Fibroblast of the aortic adventitia (primary cell): ENCODE measurements around the gene CD300C. TPM values are rescaled to one million over a fixed set of nuclear protein-coding genes. Genes with fewer than 3 reads are reported as not detected.

Source experiments
- DNase-seq: peaks from one replicate; pipeline ENCODE4 v3.0.0-alpha.2; 2010; ENCODE audit warnings: low read depth
- H3K4me3 ChIP-seq: 2 replicates; pipeline ENCODE4 v1.5.1; 2011; ENCODE audit warnings: low read depth, mild to moderate bottlenecking, control low read depth, low read length, moderate library complexity
- total RNA-seq: library from RNA; depleted of rRNA; stranded (reverse); fragments of >200 nt; gene quantifications from 2 replicates; pipeline ENCODE4 v1.2.3, GENCODE V29; 2012; ENCODE audit warnings: low replicate concordance
- TF ChIP-seq, protein P1 (sequence below): IDR thresholded peaks from 2 replicates; pipeline ENCODE4 v1.5.1; 2011; ENCODE audit warnings: mild to moderate bottlenecking, low read length, control low read depth, inconsistent platforms; ENCODE audit not compliant: insufficient read depth

CD300C gene
- total RNA-seq, 1 donor: not detected

DNA sequence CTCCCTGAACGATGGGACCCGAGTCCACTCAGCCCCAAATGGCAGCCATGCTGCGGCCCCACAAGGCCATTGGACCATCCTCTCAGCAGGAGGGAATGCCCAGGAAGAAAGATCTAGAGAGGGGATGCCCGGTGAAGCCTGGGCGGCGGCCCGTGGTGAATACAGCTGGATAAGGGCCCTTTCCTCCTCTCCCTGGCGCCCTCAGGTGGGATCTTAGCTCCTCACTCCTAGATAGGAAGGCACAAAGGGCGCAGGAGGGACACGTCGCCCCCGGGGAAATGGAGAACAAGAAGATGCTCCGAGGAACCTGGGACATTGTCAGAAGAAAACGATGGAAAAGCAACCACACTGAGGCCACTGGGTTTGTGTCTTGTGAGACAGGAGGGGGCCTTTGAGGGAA is 2.5 kb downstream of the CD300C start:
- no peak overlapping the region for H3K4me3 ChIP-seq
- TF ChIP-seq, protein P1, sequence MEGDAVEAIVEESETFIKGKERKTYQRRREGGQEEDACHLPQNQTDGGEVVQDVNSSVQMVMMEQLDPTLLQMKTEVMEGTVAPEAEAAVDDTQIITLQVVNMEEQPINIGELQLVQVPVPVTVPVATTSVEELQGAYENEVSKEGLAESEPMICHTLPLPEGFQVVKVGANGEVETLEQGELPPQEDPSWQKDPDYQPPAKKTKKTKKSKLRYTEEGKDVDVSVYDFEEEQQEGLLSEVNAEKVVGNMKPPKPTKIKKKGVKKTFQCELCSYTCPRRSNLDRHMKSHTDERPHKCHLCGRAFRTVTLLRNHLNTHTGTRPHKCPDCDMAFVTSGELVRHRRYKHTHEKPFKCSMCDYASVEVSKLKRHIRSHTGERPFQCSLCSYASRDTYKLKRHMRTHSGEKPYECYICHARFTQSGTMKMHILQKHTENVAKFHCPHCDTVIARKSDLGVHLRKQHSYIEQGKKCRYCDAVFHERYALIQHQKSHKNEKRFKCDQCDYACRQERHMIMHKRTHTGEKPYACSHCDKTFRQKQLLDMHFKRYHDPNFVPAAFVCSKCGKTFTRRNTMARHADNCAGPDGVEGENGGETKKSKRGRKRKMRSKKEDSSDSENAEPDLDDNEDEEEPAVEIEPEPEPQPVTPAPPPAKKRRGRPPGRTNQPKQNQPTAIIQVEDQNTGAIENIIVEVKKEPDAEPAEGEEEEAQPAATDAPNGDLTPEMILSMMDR: no peak
- no peak for DNase-seq

DNA sequence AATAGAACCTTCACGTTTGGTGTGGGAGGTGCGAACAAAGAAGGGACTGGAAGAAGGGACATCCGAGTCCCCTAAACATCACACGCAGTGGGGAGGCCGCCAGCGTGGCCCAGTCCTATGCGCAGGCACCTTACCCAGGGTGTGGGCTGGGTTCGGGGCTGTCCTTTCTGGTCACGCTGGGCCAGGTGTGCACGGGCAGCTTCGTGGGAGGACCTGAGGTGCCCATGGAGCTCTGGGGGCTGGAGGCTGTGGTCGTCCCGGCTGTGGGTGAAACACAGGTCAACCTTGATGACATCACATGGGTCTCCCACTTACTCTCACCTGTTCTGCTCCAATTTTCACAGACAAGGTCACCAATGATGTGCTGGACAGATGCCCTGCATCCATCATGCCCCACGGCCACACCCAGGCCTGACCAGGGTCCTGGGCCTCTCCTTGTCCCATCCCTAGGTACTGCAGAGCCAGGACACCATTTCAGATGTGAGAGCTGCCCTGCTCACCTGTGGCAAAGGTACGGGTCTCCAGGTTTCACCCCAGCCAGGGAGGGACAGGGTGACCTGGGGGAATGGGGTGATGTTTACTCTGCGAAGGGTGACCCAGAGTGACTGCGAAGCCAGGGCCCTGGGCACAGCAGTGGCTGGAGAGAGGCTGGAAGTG is 3.1 kb downstream of the CD300C start:
- DNase-seq: no peak
- TF ChIP-seq, protein P1: no peak

DNA sequence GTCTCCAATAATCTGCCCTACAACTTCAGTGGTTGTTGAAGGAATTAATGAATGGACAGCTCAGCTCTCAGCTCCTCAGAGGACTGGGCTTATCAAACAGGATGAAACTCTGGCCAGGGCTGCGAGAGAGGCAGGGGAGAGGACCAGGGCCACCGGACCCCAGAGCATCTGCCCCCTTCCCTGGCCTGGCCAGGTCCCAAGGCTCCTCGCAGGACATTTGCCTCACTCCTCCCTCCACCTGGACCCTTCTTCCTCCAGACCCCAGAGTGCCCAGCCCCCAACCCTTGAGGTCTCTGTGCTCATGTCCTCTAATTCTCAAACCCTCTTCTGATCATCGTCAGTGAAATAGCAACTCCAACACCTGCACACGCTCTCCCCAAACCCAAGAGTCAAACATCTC is 3.7 kb downstream of the CD300C start:
- TF ChIP-seq, protein P1: no peak
- no peak overlapping the region for H3K4me3 ChIP-seq
- no peak for DNase-seq

More for the DNA sequence above, 3.1 kb downstream of the CD300C start:
- no peak overlapping the region for H3K4me3 ChIP-seq

DNA sequence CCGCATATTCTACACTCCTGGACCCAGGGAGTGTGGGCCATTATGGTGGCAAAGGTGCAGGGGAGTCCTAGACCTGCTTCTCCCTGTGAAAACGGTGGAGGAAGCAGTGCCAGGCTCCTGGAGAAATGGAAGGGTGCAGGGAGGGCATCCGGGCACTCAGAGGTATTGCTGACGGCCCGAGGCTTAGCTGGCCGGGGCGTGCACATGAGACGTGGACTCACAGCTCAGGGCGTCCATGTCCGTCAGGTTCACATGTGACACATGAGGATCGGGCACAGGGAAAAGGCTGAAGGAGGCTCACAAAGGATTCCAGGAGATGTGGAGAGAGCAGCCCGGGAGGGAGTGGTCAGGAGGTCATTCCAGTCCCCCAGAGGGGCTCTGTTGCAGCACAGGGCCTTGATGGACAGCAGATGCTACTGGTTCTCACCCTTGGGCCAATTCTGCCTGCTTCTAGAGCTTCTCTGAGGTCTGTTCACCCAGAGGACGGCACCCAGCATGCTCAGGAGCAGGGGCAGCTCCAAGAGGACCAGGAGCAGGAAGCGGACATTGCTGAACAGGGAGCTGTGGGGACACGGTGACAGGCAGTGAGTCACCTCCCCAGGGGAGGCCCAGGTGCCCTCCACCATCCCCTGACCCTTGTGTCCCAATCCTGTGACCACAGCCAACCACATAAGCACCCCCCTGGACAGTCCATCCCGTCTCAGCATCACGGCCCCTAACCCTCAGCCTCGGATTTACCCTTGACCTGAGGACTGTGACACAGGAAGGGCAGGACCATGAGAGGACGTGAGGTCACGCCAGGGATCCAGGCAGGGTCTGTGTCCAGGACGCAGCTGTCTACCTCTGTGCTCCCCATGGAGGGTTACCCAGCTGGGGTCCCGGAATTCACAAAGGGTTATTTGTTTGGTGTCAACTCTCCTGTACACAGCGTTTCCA is 4.5 kb downstream of the CD300C start:
- H3K4me3 ChIP-seq: no peak overlapping the region
- TF ChIP-seq, protein P1: no peak
- no peak for DNase-seq

DNA sequence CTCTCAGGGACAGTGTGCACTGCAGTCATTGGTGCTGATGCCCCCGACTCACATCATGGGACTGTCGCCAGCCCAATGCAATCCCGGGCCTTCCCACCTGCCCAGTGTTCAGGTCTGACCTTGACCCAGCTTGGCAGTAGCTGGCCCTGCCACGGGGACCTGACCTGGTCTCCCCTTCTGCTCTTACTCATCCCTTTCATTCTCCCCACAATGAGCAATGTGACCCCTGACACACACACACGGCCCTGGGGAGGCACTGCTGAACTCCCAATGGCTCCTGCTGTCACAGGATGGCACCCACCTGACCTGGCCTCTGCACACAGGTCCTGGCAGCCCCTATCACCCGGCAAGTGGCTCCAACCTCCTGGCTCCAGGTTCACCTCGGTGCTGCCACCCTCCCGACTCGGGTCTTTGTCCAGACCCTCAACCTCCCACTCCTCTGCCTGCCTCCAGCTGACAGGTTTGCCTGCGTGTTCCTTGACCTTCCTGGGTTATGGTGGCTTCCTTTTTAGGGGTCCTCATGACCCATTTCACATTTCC is 6.6 kb downstream of the CD300C start:
- DNase-seq: no peak
- H3K4me3 ChIP-seq: no peak overlapping the region
- TF ChIP-seq, protein P1: no peak

DNA sequence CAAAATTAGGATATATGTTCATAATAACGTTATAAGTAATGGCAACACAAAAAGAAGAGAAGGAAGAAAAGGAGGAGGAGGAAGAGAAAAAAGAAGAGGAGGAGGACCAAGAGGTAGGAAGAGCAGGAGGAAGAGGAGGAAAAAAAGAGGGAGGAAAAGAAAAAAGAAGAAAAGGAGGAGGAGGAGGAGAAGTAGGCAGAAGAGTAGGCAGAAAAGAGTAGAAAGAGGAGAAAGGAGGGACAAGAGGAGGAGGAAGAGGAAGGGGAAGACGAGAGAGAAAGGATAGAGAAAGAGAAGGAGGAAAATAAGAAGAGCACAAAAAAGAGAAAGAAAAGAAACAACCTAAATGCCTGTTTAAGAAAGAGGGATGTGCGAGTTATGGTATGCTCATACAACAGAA is 9.0 kb downstream of the CD300C start:
- no peak for DNase-seq
- no peak overlapping the region for H3K4me3 ChIP-seq
- TF ChIP-seq, protein P1: no peak
